Measurements from ENCODE around the gene GREB1L.

GREB1L gene

DNA sequence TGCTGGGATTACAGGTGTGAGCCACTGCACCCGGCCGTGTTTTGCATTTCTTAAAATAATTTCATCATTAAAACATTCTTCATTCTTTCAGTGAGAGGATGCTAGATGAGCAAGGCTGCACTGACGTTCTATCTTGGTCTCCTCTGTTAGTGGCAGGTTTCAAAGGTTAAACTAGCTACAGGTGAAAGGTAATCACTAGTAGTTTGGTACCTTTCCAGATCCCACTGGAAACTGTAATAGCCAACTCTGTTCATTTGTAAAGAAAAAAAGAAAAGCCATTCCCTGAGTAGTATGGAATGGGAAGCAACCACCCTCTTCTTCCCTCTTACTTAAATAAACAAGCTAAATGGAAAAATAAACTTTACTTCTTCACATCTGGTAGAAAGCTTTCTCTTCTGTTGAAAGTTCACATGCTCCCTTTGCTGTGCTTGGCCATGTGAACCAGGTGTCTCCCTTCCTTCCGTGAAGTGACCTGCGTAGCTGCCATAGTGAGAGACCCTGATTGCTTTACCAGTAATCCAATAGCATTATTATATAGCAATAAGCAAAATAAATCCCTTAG, 94.0 kb downstream of the GREB1L start:
- Histone ChIP-seq H3K27ac (ENCODE audit: low read length) (no peak overlapping the region), H3K27me3 (replicated peaks; ENCODE audit: insufficient read depth, low read length) (no peaks in the 10 kb centered on the region), H3K79me2 (ENCODE audit: low read length) (no peaks in the 10 kb centered on the region), H3K4me3 (ENCODE audit: low read length) (no peak overlapping the region), H3K36me3 (replicated peaks; ENCODE audit: insufficient read depth, low read length) (no peaks in the 10 kb centered on the region), H3K4me2 (ENCODE audit: low read depth, low read length) (no peak overlapping the region), H3K4me1 (ENCODE audit: low read length) (no peaks in the 10 kb centered on the region), H4K20me1 (ENCODE audit: insufficient read depth, low read length) (no peaks in the 10 kb centered on the region), H3F3A (ENCODE audit: insufficient read depth, low read length) (no peaks in the 10 kb centered on the region), H3K9me2 (replicated peaks; ENCODE audit: insufficient read depth, low read length) (no peaks in the 10 kb centered on the region), H3K9me3 (replicated peaks; ENCODE audit: insufficient read depth, low read length) (no peaks in the 10 kb centered on the region), H2AFZ (ENCODE audit: low read length) (no peak overlapping the region), H3K9ac (ENCODE audit: low read length) (no peak overlapping the region)
- TF ChIP-seq EZH2 (optimal IDR thresholded peaks at IDR 0.05; ENCODE audit: low read depth, low read length), result no peak
- TF ChIP-seq, protein P1, sequence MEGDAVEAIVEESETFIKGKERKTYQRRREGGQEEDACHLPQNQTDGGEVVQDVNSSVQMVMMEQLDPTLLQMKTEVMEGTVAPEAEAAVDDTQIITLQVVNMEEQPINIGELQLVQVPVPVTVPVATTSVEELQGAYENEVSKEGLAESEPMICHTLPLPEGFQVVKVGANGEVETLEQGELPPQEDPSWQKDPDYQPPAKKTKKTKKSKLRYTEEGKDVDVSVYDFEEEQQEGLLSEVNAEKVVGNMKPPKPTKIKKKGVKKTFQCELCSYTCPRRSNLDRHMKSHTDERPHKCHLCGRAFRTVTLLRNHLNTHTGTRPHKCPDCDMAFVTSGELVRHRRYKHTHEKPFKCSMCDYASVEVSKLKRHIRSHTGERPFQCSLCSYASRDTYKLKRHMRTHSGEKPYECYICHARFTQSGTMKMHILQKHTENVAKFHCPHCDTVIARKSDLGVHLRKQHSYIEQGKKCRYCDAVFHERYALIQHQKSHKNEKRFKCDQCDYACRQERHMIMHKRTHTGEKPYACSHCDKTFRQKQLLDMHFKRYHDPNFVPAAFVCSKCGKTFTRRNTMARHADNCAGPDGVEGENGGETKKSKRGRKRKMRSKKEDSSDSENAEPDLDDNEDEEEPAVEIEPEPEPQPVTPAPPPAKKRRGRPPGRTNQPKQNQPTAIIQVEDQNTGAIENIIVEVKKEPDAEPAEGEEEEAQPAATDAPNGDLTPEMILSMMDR (IDR thresholded peaks at IDR 0.05; ENCODE audit: low read length), result no peak
- no peak for TF ChIP-seq EZH2phosphoT487 (IDR thresholded peaks at IDR 0.05; ENCODE audit: low read length)
- DNase-seq, result no peak

DNA sequence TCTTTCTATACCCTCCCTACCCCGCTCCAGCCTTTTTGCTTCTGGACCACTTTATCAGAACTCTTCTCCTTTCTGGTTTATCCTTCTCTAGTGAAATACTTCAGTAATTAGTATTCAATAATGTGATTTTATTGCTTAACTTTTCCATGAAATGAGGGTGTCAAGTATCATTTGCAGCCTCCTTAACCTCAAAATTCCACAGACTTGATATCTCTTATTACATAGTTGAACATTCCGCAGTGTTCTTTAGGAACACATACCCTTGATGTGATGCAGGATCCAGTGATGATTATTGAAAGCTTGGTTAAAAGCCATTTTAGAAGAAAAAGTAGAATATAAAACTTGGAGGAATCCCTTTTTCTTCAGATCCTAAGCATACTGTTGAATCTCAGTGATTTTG, 94.8 kb downstream of the GREB1L start:
- H2AFZ ChIP-seq (ENCODE audit: low read length), result no peak overlapping the region
- no peaks in the 10 kb centered on the region for H4K20me1 ChIP-seq (ENCODE audit: insufficient read depth, low read length)
- no peaks in the 10 kb centered on the region for H3K9me2 ChIP-seq (replicated peaks; ENCODE audit: insufficient read depth, low read length)
- no peaks in the 10 kb centered on the region for H3K27me3 ChIP-seq (replicated peaks; ENCODE audit: insufficient read depth, low read length)
- H3K27ac ChIP-seq (ENCODE audit: low read length), result no peak overlapping the region
- no peak overlapping the region for H3K9ac ChIP-seq (ENCODE audit: low read length)
- no peak for DNase-seq
- H3K9me3 ChIP-seq (replicated peaks; ENCODE audit: insufficient read depth, low read length), result no peaks in the 10 kb centered on the region
- no peaks in the 10 kb centered on the region for H3K79me2 ChIP-seq (ENCODE audit: low read length)
- no peak overlapping the region for H3K4me2 ChIP-seq (ENCODE audit: low read depth, low read length)
- no peaks in the 10 kb centered on the region for H3F3A ChIP-seq (ENCODE audit: insufficient read depth, low read length)
- no peaks in the 10 kb centered on the region for H3K4me1 ChIP-seq (ENCODE audit: low read length)
- no peak overlapping the region for H3K4me3 ChIP-seq (ENCODE audit: low read length)
- no peaks in the 10 kb centered on the region for H3K36me3 ChIP-seq (replicated peaks; ENCODE audit: insufficient read depth, low read length)
- TF ChIP-seq, protein P1 (IDR thresholded peaks at IDR 0.05; ENCODE audit: low read length), result no peak
- TF ChIP-seq EZH2phosphoT487 (IDR thresholded peaks at IDR 0.05; ENCODE audit: low read length), result no peak
- TF ChIP-seq EZH2 (optimal IDR thresholded peaks at IDR 0.05; ENCODE audit: low read depth, low read length), result no peak

DNA sequence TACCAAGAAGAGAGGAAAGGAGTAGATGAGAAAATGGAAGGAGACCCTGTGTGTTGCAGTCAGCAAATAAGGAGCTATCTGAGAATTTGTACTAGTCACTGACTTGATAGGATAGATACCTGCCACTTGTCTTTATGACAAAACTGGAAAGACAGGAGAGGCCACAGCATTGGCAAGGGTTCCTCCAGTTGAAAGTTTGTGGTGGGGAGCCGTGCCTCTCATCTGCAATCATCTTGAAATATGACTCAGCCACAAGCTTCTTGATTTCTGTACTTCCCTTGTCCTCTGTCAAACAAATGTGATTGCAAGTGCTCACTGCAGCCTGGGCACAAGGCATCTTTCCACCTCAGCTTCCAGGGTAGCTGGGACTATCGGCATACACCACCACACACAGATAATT, 99.1 kb downstream of the GREB1L start:
- H3K79me2 ChIP-seq (ENCODE audit: low read length), result no peaks in the 10 kb centered on the region

More for the DNA sequence above, 99.1 kb downstream of the GREB1L start:
- Histone ChIP-seq H3K27ac (ENCODE audit: low read length) (no peak overlapping the region), H3K9me3 (replicated peaks; ENCODE audit: insufficient read depth, low read length) (no peaks in the 10 kb centered on the region), H2AFZ (ENCODE audit: low read length) (no peak overlapping the region), H3K9ac (ENCODE audit: low read length) (no peak overlapping the region), H3K9me2 (replicated peaks; ENCODE audit: insufficient read depth, low read length) (no peaks in the 10 kb centered on the region), H4K20me1 (ENCODE audit: insufficient read depth, low read length) (no peaks in the 10 kb centered on the region), H3K4me1 (ENCODE audit: low read length) (no peaks in the 10 kb centered on the region), H3K27me3 (replicated peaks; ENCODE audit: insufficient read depth, low read length) (no peaks in the 10 kb centered on the region), H3K4me3 (ENCODE audit: low read length) (no peak overlapping the region), H3F3A (ENCODE audit: insufficient read depth, low read length) (no peaks in the 10 kb centered on the region), H3K4me2 (ENCODE audit: low read depth, low read length) (no peak overlapping the region), H3K36me3 (replicated peaks; ENCODE audit: insufficient read depth, low read length) (no peaks in the 10 kb centered on the region)
- no peak for DNase-seq
- no peak for TF ChIP-seq EZH2phosphoT487 (IDR thresholded peaks at IDR 0.05; ENCODE audit: low read length)
- TF ChIP-seq EZH2 (optimal IDR thresholded peaks at IDR 0.05; ENCODE audit: low read depth, low read length), result no peak
- TF ChIP-seq, protein P1 (IDR thresholded peaks at IDR 0.05; ENCODE audit: low read length), result no peak
